ENCODE results near the gene LURAP1L.
"Not testable (repeated sequence)": the region's sequence is repeated elsewhere in the genome, so short reads cannot be mapped to it uniquely, and the experiment has no call there.

The LURAP1L gene

DNA sequence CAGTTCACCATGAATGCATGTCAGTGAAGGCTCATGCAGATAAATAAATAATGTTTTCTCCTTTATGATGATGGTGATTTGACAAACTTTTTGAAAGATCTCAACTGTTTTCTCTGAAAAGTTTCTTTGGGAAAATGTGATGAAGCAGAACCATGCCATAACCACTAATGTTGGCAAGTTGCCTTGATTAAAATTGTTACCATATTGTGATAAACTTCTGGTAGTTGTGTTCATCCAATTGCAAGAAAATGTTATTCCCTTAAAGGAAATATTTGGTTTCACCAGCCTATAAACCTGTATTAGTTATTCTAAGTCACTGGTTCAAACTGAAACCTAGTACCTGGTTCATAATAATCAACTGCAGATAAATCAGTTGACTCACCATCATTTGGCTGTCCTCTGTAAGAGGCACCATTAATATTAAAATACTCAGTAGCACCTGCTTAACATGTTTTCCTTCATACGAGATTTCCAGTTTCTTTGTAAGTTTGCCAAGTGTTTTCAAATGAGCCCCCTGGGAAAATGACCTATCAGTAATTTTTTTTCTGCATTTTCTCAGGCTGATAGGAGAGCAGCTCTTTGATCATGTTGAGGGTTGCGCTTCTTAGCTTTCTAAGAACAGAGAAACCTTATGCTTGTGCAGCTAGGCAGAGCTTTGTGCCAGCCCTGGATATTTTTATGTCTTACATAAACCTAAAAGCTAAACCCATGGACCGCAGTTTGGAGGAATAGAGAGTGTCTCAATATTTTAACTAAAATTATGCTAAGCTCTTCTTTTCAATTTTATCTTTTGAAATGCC lies 88.0 kb downstream of the LURAP1L start:
- no peak overlapping the region for H3K27ac ChIP-seq (ENCODE audit: low read depth, low read length)
- no peaks in the 10 kb centered on the region for H3K4me1 ChIP-seq (ENCODE audit: insufficient read depth, low read length)
- no peaks in the 10 kb centered on the region for H3K36me3 ChIP-seq (ENCODE audit: insufficient read depth, low read length)
- H3K4me3 ChIP-seq (ENCODE audit: low read depth in 1 of 2, low read length in 2 of 2) = no peak overlapping the region
- no peaks in the 10 kb centered on the region for H3K9me3 ChIP-seq (ENCODE audit: low read length)
- H3K9ac ChIP-seq (ENCODE audit: low read length) = no peak overlapping the region
- no peaks in the 10 kb centered on the region for H3K27me3 ChIP-seq (ENCODE audit: control insufficient read depth in 1 of 2, insufficient read depth in 2 of 2, low read length in 2 of 2)

DNA sequence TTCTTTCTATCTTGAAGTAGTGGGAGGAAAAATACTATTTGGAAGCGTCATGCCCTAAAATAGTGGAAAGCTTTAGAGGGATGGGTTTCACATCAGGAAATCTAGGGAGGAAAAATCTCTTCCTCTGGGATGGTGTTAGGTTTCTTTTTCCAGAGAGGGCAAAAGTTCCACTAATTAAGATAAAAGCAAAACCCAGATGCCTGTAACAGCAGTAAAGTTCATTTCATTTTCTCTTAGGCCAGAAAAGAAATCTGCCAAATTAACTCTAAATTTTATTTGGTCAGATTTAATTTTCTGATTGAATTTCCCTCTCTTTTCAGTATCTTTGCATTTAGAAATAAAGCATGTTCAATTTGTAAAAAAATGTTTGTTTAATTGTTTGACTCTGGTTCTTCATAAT lies 88.8 kb downstream of the LURAP1L start:
- H3K27me3 ChIP-seq (ENCODE audit: control insufficient read depth in 1 of 2, insufficient read depth in 2 of 2, low read length in 2 of 2) = no peaks in the 10 kb centered on the region
- no peaks in the 10 kb centered on the region for H3K36me3 ChIP-seq (ENCODE audit: insufficient read depth, low read length)
- no peak overlapping the region for H3K27ac ChIP-seq (ENCODE audit: low read depth, low read length)
- no peak overlapping the region for H3K4me3 ChIP-seq (ENCODE audit: low read depth in 1 of 2, low read length in 2 of 2)
- H3K4me1 ChIP-seq (ENCODE audit: insufficient read depth, low read length) = no peaks in the 10 kb centered on the region
- H3K9me3 ChIP-seq (ENCODE audit: low read length) = no peaks in the 10 kb centered on the region
- H3K9ac ChIP-seq (ENCODE audit: low read length) = no peak overlapping the region

- H3K27me3 ChIP-seq (ENCODE audit: control insufficient read depth in 1 of 2, insufficient read depth in 2 of 2, low read length in 2 of 2); H3K9me3 ChIP-seq (ENCODE audit: low read length); H3K9ac ChIP-seq (ENCODE audit: low read length); H3K4me3 ChIP-seq (ENCODE audit: low read depth in 1 of 2, low read length in 2 of 2); H3K4me1 ChIP-seq (ENCODE audit: insufficient read depth, low read length); H3K27ac ChIP-seq (ENCODE audit: low read depth, low read length); H3K36me3 ChIP-seq (ENCODE audit: insufficient read depth, low read length): not testable (repeated sequence)
Measured at GRCh38 chr9:12865380-12865779, 90.6 kb downstream of the LURAP1L start.

All from muscle layer of colon (tissue), 2 donors.